Esophagus (tissue), 2 donors: ENCODE data around the gene ZNF469. TPM values are rescaled to one million over a fixed set of nuclear protein-coding genes. Genes with fewer than 3 reads are reported as not detected.

Experiments used
- H3K27ac ChIP-seq, 2 donors: one replicate each; pipeline ENCODE4 v1.5.1; 2013; ENCODE audit warnings: low read depth in 2 of 2, mild to moderate bottlenecking in 2 of 2, inconsistent platforms in 1 of 2, low read length in 1 of 2, moderate library complexity in 1 of 2
- H3K27me3 ChIP-seq, 2 donors: one replicate each; pipeline ENCODE4 v1.6.1; 2013; ENCODE audit warnings: low read length in 2 of 2, control low read depth in 1 of 2, mild to moderate bottlenecking in 1 of 2; ENCODE audit not compliant: insufficient read depth in 2 of 2, control insufficient read depth in 1 of 2
- H3K36me3 ChIP-seq, 2 donors: one replicate each; pipeline ENCODE4 v1.6.1; 2013; ENCODE audit warnings: low read length in 1 of 2; ENCODE audit not compliant: control insufficient read depth in 2 of 2, insufficient read depth in 2 of 2
- H3K4me1 ChIP-seq, 2 donors: one replicate each; pipeline ENCODE4 v1.6.1; 2013; ENCODE audit warnings: low read length in 1 of 2; ENCODE audit not compliant: control insufficient read depth in 2 of 2, insufficient read depth in 2 of 2
- H3K4me3 ChIP-seq, 2 donors: one replicate each; pipeline ENCODE4 v1.5.1; 2013; ENCODE audit warnings: low read length in 2 of 2, mild to moderate bottlenecking in 2 of 2, low read depth in 1 of 2, moderate library complexity in 1 of 2
- H3K9me3 ChIP-seq, 2 donors: one replicate each; pipeline ENCODE4 v1.6.1; 2013; ENCODE audit warnings: mild to moderate bottlenecking in 2 of 2, low read depth in 1 of 2, low read length in 1 of 2, moderate library complexity in 1 of 2; ENCODE audit not compliant: control insufficient read depth in 2 of 2, insufficient read depth in 1 of 2
- WGBS, 2 donors: extraction: QIAGEN DNeasy Blood & Tissue Kit; methylation state at CpG; one replicate each; pipeline ENCODE4 v1.1.7; 2013; 5-methylcytosine and 5-hydroxymethylcytosine counted together
- polyA plus RNA-seq, 2 donors: library from polyadenylated mRNA; stranded (reverse); fragments of 200-250 nt; gene quantifications; one replicate each; pipeline ENCODE4 v1.2.3, GENCODE V29; 2013
- donor health status: healthy with polysubstance abuse.
- donor health status: Bipolar disorder and iron deficiency.

Gene ZNF469
- polyA plus RNA-seq, 2 donors: 0.04 to 0.06 TPM

- H3K9me3 ChIP-seq: peaks cover 0 to 6% of the 10 kb centered on the region in 2 donors
- no peak overlapping the region for H3K27ac ChIP-seq
- no peaks in the 10 kb centered on the region for H3K36me3 ChIP-seq
- H3K4me1 ChIP-seq: no peaks in the 10 kb centered on the region
- 91 to 97% methylated on average over 4 of the region's 4 CpGs for WGBS, 2 donors
- no peak overlapping the region for H3K4me3 ChIP-seq
- no peaks in the 10 kb centered on the region for H3K27me3 ChIP-seq
Observed at GRCh38 chr16:88366704-88367047, 16.1 kb upstream of the ZNF469 start.

GRCh38 chr16:88367560-88367959, 15.2 kb upstream of the ZNF469 start:
- Histone ChIP-seq H3K4me1 (no peaks in the 10 kb centered on the region), H3K27ac (no peak overlapping the region), H3K27me3 (no peaks in the 10 kb centered on the region), H3K36me3 (no peaks in the 10 kb centered on the region), H3K4me3 (no peak overlapping the region), H3K9me3 (peaks cover 0 to 6% of the 10 kb centered on the region in 2 donors)
- WGBS, 2 donors: 88 to 91% methylated on average over 11 of the region's 11 CpGs

GRCh38 chr16:88368036-88368435, 14.7 kb upstream of the ZNF469 start:
- Histone ChIP-seq H3K27me3 (no peaks in the 10 kb centered on the region), H3K9me3 (peaks cover 0 to 6% of the 10 kb centered on the region in 2 donors), H3K36me3 (no peaks in the 10 kb centered on the region), H3K27ac (no peak overlapping the region), H3K4me1 (no peaks in the 10 kb centered on the region), H3K4me3 (no peak overlapping the region)
- 91 to 92% methylated on average over 13 of the region's 13 CpGs for WGBS, 2 donors

GRCh38 chr16:88368994-88369393, 13.8 kb upstream of the ZNF469 start:
- H3K4me3 ChIP-seq: no peak overlapping the region
- no peaks in the 10 kb centered on the region for H3K4me1 ChIP-seq
- H3K36me3 ChIP-seq: no peaks in the 10 kb centered on the region
- WGBS, 2 donors: 90% methylated on average over 7 of the region's 7 CpGs
- no peaks in the 10 kb centered on the region for H3K27me3 ChIP-seq
- H3K9me3 ChIP-seq: peaks cover 0 to 4% of the 10 kb centered on the region in 2 donors
- H3K27ac ChIP-seq: no peak overlapping the region

GRCh38 chr16:88369447-88370008, 13.2 kb upstream of the ZNF469 start:
- Histone ChIP-seq H3K4me3 (no peak overlapping the region), H3K36me3 (no peaks in the 10 kb centered on the region), H3K9me3 (peaks cover 0 to 4% of the 10 kb centered on the region in 2 donors), H3K27ac (no peak overlapping the region), H3K27me3 (no peaks in the 10 kb centered on the region), H3K4me1 (no peaks in the 10 kb centered on the region)
- 82 to 83% methylated on average over 14 of the region's 14 CpGs for WGBS, 2 donors

GRCh38 chr16:88370365-88370764, 12.4 kb upstream of the ZNF469 start:
- H3K27me3 ChIP-seq: no peaks in the 10 kb centered on the region
- no peaks in the 10 kb centered on the region for H3K4me1 ChIP-seq
- H3K4me3 ChIP-seq: no peak overlapping the region
- H3K9me3 ChIP-seq: peaks cover 0 to 4% of the 10 kb centered on the region in 2 donors
- WGBS, 2 donors: 89 to 91% methylated on average over 15 of the region's 15 CpGs
- H3K36me3 ChIP-seq: no peaks in the 10 kb centered on the region
- H3K27ac ChIP-seq: no peak overlapping the region

- Histone ChIP-seq H3K27me3 (no peaks in the 10 kb centered on the region), H3K36me3 (no peaks in the 10 kb centered on the region), H3K27ac (no peak overlapping the region), H3K9me3 (no peaks in the 10 kb centered on the region), H3K4me1 (peaks cover 0 to 2% of the 10 kb centered on the region in 2 donors), H3K4me3 (no peak overlapping the region)
- 96 to 100% methylated on average over 2 of the region's 2 CpGs for WGBS, 2 donors
Observed at GRCh38 chr16:88372522-88372921, 10.2 kb upstream of the ZNF469 start.

GRCh38 chr16:88373211-88373610, 9.5 kb upstream of the ZNF469 start:
- H3K36me3 ChIP-seq: no peaks in the 10 kb centered on the region
- no peak overlapping the region for H3K27ac ChIP-seq
- no peak overlapping the region for H3K4me3 ChIP-seq
- H3K4me1 ChIP-seq: peaks cover 0 to 2% of the 10 kb centered on the region in 2 donors
- no peaks in the 10 kb centered on the region for H3K9me3 ChIP-seq
- no peaks in the 10 kb centered on the region for H3K27me3 ChIP-seq
- WGBS, 2 donors: 92 to 93% methylated on average over 2 of the region's 2 CpGs

- Histone ChIP-seq H3K36me3 (no peaks in the 10 kb centered on the region), H3K4me3 (no peak overlapping the region), H3K9me3 (no peaks in the 10 kb centered on the region), H3K4me1 (peaks cover 0 to 2% of the 10 kb centered on the region in 2 donors), H3K27ac (no peak overlapping the region), H3K27me3 (no peaks in the 10 kb centered on the region)
- 82 to 89% methylated on average over 5 of the region's 5 CpGs for WGBS, 2 donors
Observed at GRCh38 chr16:88373927-88374492, 8.7 kb upstream of the ZNF469 start.

- H3K27ac ChIP-seq: no peak overlapping the region
- no peaks in the 10 kb centered on the region for H3K27me3 ChIP-seq
- H3K36me3 ChIP-seq: no peaks in the 10 kb centered on the region
- H3K9me3 ChIP-seq: no peaks in the 10 kb centered on the region
- 88 to 89% methylated on average over 22 of the region's 22 CpGs for WGBS, 2 donors
- H3K4me1 ChIP-seq: peaks cover 0 to 2% of the 10 kb centered on the region in 2 donors
- no peak overlapping the region for H3K4me3 ChIP-seq
Observed at GRCh38 chr16:88374736-88375135, 8.0 kb upstream of the ZNF469 start.
